Tibial nerve (tissue), 4 donors: ENCODE results near the gene RAB11FIP2. TPM values are rescaled to one million over a fixed set of nuclear protein-coding genes. Genes with fewer than 3 reads are reported as not detected.

Source experiments
- DNase-seq, 2 donors: peaks; one replicate each; pipeline ENCODE4 v3.0.0-alpha.2; 2019; ENCODE audit warnings: low spot score in 2 of 2
- H3K27ac ChIP-seq, 4 donors: fragments of 200-600 bp; sonication (generic) in 3 of 4; one replicate each; pipeline ENCODE4 v1.5.1; 2017 to 2019; ENCODE audit warnings: mild to moderate bottlenecking in 1 of 4
- H3K27me3 ChIP-seq, 2 donors: fragments of 200-600 bp; sonication (generic) in 1 of 2; one replicate each; pipeline versions ENCODE4 v1.5.1 to v1.6.0; 2017 to 2019
- H3K36me3 ChIP-seq, 3 donors: fragments of 200-600 bp; sonication (generic); one replicate each; pipeline ENCODE4 v1.5.1; 2018 to 2019
- H3K4me1 ChIP-seq, 4 donors: fragments of 200-600 bp; sonication (generic) in 3 of 4; one replicate each; pipeline ENCODE4 v1.5.1; 2017 to 2019
- H3K4me3 ChIP-seq, 4 donors: fragments of 200-600 bp; sonication (generic) in 3 of 4; one replicate each; pipeline ENCODE4 v1.5.1; 2017 to 2019; ENCODE audit warnings: mild to moderate bottlenecking in 1 of 4, moderate library complexity in 1 of 4
- H3K9me3 ChIP-seq, 4 donors: fragments of 200-600 bp; sonication (generic) in 3 of 4; one replicate each; pipeline ENCODE4 v1.5.1; 2017 to 2019
- EP300 ChIP-seq, 2 donors: sonication (generic); formaldehyde crosslinking; IDR thresholded peaks; one replicate each; pipeline ENCODE4 v1.6.1; 2017; ENCODE audit warnings: antibody characterized with exemption in 2 of 2, mild to moderate bottlenecking in 1 of 2
- POLR2A ChIP-seq, 2 donors: fragments of 450-650 bp; IDR thresholded peaks; one replicate each; pipeline ENCODE4 v1.6.1; 2017; ENCODE audit warnings: antibody characterized with exemption in 2 of 2, mild to moderate bottlenecking in 2 of 2, moderate library complexity in 2 of 2
- WGBS, 2 donors: methylation state at CpG; one replicate each; pipeline ENCODE4 v1.1.5; 2018; 5-methylcytosine and 5-hydroxymethylcytosine counted together
- total RNA-seq, 4 donors: library from RNA; depleted of rRNA; stranded (reverse); fragments of >200 nt; gene quantifications; one replicate each; pipeline ENCODE4 v1.1.0, GENCODE V29; 2016
- TF ChIP-seq, protein P1 (sequence below), 5 experiments: fragments of 200-600 bp in 3 of 5; fragments of 450-650 bp in 2 of 5; sonication (generic) in 3 of 5; IDR thresholded peaks; one replicate each; pipeline ENCODE4 v1.5.1; 2016 to 2019; ENCODE audit warnings: antibody characterized with exemption in 5 of 5, mild to moderate bottlenecking in 3 of 5, moderate library complexity in 2 of 5

RAB11FIP2 gene
- total RNA-seq, 4 donors from 2014 or later: 21.3 to 35.5 (median 30.0) TPM

DNA sequence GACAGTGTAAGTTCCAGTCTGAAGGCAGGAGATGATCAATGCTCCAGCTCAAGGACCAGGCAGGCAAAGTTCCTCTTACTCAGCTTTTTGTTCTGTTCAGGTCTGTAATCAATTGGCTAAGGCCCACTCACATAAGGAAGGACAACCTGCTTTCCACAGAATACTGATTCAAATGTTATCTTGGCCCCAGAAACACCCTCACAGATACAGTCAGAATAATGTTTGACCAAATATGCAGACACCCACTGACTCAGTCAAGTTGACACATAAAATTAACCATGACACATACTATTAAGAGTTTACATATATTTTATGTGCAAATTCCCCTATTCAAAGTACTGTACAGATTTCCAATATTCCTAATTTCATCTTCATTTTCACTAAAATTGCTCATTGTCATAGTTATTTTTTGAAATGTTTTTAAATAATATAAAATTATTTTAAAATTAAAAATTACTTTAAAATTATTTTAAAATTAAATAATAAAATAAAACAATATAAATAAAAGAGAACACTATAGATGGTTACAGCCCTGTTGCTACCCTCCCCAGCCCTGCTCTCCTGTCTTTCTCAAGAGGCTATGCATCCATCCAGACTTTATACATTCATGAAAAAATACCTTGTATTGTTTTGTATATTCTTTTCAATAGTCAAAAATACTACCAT is 59.4 kb downstream of the RAB11FIP2 start:
- Histone ChIP-seq H3K27me3 (no peaks in the 10 kb centered on the region), H3K4me1 (no peaks in the 10 kb centered on the region), H3K36me3 (no peaks in the 10 kb centered on the region), H3K9me3 (peaks cover 0 to 8% (median 0%) of the 10 kb centered on the region in 4 donors), H3K27ac (no peak overlapping the region), H3K4me3 (no peak overlapping the region)
- TF ChIP-seq POLR2A (IDR thresholded peaks at IDR 0.05) (no peak), EP300 (IDR thresholded peaks at IDR 0.05) (no peak)
- TF ChIP-seq, protein P1, sequence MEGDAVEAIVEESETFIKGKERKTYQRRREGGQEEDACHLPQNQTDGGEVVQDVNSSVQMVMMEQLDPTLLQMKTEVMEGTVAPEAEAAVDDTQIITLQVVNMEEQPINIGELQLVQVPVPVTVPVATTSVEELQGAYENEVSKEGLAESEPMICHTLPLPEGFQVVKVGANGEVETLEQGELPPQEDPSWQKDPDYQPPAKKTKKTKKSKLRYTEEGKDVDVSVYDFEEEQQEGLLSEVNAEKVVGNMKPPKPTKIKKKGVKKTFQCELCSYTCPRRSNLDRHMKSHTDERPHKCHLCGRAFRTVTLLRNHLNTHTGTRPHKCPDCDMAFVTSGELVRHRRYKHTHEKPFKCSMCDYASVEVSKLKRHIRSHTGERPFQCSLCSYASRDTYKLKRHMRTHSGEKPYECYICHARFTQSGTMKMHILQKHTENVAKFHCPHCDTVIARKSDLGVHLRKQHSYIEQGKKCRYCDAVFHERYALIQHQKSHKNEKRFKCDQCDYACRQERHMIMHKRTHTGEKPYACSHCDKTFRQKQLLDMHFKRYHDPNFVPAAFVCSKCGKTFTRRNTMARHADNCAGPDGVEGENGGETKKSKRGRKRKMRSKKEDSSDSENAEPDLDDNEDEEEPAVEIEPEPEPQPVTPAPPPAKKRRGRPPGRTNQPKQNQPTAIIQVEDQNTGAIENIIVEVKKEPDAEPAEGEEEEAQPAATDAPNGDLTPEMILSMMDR (IDR thresholded peaks at IDR 0.05): no peak
- DNase-seq: no peak

DNA sequence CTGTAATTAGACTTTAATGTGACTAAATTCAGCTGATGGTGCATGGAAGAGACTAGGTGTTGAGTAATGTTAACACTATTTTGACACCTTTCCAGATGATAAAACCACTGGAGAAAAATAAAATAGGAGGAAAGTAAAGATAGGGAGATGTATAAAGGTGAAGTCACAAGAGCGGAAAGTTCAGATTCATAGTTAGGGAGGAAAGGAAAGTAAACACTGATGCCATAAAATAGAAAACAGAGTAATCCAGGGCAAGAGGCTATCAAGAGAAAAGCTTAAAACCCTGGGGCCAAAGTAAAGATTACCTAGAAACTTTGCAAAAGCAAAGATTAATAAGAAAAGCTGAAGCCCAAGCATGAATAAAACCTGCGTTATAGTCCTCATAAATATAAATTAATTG is 62.8 kb downstream of the RAB11FIP2 start:
- peaks cover 0 to 12% (median 0%) of the 10 kb centered on the region in 4 donors for H3K9me3 ChIP-seq
- no peak overlapping the region for H3K27ac ChIP-seq
- DNase-seq: no peak
- H3K4me3 ChIP-seq: no peak overlapping the region
- H3K36me3 ChIP-seq: no peaks in the 10 kb centered on the region
- 95 to 96% methylated on average over 2 of the region's 2 CpGs for WGBS, 2 donors
- no peak for TF ChIP-seq EP300 (IDR thresholded peaks at IDR 0.05)
- TF ChIP-seq, protein P1 (IDR thresholded peaks at IDR 0.05): no peak
- no peak for TF ChIP-seq POLR2A (IDR thresholded peaks at IDR 0.05)
- H3K27me3 ChIP-seq: no peaks in the 10 kb centered on the region
- H3K4me1 ChIP-seq: no peaks in the 10 kb centered on the region

DNA sequence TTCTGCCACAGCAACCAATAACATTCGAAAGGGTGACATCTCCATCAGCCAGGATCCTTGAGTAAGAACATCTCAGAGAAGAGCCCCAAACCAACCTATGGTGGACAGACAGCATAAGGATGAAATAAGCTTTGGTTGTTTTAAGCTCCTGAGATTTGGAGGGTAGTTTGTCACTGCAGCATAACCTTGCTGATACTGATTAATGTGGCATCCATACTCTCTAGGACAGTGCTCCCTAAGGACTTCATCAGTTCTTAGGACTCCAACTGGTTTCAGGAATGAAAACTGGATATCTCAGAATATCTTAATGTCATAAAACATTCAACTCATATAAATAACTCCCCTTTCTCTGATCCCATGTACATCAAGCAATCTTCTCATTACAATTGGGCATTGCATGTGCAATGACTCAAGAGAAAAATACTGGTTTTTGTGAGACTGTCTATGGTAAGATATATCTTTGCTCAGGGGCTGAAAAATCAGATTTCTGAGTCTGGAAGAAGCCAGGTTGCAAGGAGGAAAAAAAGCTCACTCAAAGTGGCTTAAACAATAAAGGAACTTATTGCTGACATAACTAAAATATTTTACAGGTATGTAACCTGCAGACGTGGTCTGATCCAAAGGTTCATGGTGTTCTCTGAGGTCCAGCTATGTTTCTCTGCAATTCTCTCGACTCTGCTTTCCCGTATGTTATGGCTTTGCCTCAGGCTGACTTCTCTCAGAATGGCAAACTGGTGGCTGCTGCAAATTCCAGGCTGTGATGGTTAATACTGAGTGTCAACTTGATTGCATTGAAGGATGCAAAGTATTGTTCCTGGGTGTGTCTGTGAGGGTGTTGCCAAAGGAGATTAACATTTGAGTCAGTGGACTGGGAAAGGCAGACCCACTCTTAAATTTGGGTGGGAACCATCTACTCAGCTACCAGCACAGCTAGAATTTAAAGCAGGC is 65.7 kb downstream of the RAB11FIP2 start:
- H3K27me3 ChIP-seq: no peaks in the 10 kb centered on the region
- H3K27ac ChIP-seq: no peak overlapping the region
- no peak overlapping the region for H3K4me3 ChIP-seq
- no peak for DNase-seq
- 80 to 84% methylated on average over 4 of the region's 4 CpGs for WGBS, 2 donors
- TF ChIP-seq, protein P1 (IDR thresholded peaks at IDR 0.05): no peak
- no peak for TF ChIP-seq POLR2A (IDR thresholded peaks at IDR 0.05)
- TF ChIP-seq EP300 (IDR thresholded peaks at IDR 0.05): no peak
- H3K36me3 ChIP-seq: no peaks in the 10 kb centered on the region
- H3K4me1 ChIP-seq: no peaks in the 10 kb centered on the region
- peaks cover 0 to 4% (median 0%) of the 10 kb centered on the region in 4 donors for H3K9me3 ChIP-seq

DNA sequence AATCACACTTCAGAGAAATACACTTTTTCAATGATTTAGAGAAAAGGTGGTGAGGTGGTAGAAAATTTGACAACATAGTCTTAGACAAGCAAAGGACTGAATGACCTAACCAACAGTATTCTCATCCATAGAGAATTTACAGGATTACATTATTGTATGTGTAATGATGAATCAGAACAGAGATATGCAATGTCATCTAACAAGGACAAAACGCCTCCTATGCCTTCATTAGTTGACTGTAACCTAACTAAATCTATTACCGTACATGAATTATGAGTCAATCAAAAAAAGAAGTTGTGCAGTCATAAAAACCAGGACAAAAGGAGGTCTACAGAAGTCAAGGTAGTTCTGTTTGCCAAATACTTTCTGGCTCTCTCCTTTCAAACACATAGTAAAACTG is 66.5 kb downstream of the RAB11FIP2 start:
- H3K9me3 ChIP-seq: peaks cover 0 to 4% (median 0%) of the 10 kb centered on the region in 4 donors
- H3K4me1 ChIP-seq: no peaks in the 10 kb centered on the region

DNA sequence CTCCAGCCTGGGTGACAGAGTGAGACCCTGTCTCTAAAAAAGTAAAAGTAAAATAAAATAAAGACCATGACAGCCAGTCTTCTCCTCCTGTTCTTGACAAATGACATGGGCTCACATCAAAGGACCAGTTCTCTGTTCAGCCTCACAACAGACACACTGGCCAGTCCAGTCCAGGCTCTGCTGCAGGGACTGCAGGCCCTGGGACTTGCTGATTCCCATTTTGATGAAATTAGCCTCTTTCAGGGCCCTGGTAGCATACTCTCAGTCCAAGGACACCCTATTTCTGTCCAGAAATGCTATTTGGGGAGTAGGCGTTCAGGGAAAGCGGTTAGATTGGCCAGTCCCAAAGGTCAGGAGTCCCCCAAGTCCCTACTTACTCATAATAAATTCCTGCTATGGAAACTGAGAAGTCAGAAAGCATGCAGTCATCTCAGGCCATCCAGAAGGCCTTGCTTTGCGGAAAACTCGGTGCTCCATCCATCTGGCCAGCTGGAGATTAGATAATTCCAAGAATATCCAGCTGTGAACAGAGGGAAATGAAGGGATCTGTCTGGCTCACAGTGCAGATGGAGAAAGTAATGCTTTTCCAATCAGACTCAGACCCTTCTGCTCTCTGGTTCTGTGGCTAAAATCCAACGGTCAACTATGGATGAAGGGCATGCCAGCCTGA is 74.4 kb downstream of the RAB11FIP2 start:
- H3K27me3 ChIP-seq: no peaks in the 10 kb centered on the region
- no peak overlapping the region for H3K4me3 ChIP-seq
- no peaks in the 10 kb centered on the region for H3K36me3 ChIP-seq
- no peaks in the 10 kb centered on the region for H3K9me3 ChIP-seq
- 65 to 70% methylated on average over 5 of the region's 5 CpGs for WGBS, 2 donors
- TF ChIP-seq POLR2A (IDR thresholded peaks at IDR 0.05): no peak
- no peak for TF ChIP-seq EP300 (IDR thresholded peaks at IDR 0.05)
- TF ChIP-seq, protein P1 (IDR thresholded peaks at IDR 0.05): no peak
- no peak overlapping the region for H3K27ac ChIP-seq
- no peak for DNase-seq
- no peaks in the 10 kb centered on the region for H3K4me1 ChIP-seq

More for the DNA sequence above, 66.5 kb downstream of the RAB11FIP2 start:
- Histone ChIP-seq H3K27ac (no peak overlapping the region), H3K4me3 (no peak overlapping the region), H3K36me3 (no peaks in the 10 kb centered on the region), H3K27me3 (no peaks in the 10 kb centered on the region)
- 63 to 75% methylated on average over 2 of the region's 2 CpGs for WGBS, 2 donors
- no peak for TF ChIP-seq EP300 (IDR thresholded peaks at IDR 0.05)
- no peak for DNase-seq
